Activated CD8-positive, alpha-beta memory T cell treated with anti-CD3 and anti-CD28 coated beads, Interleukin-2, amount 50 U/mL, for 4 hours (primary cell): Measurements from ENCODE around the gene AGMO.
"Not testable (repeated sequence)": the region's sequence is repeated elsewhere in the genome, so short reads cannot be mapped to it uniquely, and the experiment has no call there.

ENCODE experiments used
- DNase-seq: peaks from one replicate; pipeline ENCODE4 v3.0.0-alpha.2; 2020

Gene AGMO

DNA sequence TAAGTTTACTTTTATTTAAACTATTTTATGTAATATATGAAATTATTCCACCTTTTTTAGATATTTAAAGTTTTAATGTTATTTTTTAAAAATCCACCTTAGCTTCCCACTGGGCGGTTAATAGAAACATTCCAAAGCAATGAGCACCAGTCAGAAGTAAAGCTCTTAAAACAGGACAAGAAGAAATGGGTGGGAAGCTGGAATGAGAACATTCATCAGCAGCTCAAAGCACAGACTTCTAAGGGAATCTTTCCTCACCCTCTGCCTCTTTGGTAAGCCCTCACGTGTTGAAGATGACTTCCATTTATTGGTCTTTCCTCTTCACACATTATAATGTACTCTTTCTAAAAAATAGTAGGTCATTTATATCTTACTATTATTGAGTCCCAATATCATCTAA, 3.1 kb downstream of the AGMO start:
- no peak for DNase-seq

DNA sequence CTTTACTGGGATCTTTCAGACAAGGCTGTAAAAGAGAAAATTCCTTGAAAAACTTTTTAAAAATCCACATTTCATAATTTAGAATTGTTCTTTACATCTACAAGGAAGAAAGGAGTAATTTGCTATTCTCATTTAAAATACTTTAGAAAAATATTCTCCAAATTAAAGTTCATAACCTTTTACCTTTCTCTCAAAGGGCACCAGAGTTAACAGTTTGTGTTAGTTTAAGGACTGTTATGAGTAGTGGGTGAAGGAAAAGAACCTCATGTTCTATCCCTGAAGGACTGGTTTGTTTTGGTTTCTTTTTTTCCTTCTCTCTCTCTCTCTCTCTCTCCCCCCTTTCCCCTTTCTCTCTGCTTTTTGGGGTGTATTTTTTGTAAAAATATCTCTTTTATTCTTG, 4.1 kb downstream of the AGMO start:
- DNase-seq, result no peak

DNA sequence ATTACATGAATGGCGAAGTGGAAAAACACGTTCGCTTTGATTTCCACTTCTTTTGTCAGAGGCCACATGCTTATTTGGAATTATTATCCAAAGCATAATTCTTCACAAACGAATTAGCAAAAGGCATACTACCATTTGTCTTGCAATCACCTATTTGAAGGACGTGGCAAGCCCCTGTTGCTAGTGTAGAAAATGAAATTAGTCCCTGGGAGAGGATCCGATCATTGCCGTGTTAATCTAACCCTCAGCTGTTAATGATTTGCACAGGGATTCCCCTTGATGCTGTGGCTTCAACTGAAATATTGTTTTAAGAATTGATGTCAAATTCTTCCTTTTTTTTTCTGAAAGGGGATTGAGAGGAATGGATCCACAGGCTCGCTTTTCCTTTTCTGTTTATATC, 4.6 kb downstream of the AGMO start:
- DNase-seq, result no peak

DNA sequence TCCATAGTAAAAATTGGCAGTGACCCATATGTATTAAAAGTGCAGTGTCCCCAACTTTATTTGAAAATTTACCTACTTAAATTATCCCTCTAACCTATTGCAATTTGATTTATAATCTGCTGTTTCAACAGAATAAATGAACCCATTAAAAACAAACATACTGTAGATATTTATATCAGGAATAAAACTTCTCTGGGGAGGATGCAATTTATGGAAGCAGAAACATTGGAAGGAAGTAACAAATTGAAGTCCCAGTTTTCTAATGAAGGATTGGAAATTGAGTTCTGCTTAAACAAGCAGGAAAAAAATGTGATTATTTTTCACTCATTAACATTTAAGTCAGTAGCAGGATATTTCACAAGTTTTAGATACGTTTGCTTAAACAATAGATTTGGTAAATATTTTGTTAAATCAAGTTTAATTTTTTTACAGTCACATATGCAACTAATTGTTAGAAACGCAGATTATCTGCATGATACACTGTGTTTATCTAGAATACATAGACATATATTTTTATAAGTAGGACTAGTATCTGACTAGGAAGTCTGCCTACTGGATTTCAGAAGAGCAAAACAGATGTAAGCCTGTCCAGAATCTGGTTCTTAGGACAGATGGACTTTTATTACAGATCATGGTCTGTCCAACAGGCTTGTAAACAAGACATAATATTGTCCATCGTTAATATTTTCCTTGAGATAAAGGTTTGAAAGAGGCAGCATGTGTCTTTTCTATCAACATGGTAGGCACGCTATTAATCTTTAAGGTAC, 5.3 kb downstream of the AGMO start:
- no peak for DNase-seq

DNA sequence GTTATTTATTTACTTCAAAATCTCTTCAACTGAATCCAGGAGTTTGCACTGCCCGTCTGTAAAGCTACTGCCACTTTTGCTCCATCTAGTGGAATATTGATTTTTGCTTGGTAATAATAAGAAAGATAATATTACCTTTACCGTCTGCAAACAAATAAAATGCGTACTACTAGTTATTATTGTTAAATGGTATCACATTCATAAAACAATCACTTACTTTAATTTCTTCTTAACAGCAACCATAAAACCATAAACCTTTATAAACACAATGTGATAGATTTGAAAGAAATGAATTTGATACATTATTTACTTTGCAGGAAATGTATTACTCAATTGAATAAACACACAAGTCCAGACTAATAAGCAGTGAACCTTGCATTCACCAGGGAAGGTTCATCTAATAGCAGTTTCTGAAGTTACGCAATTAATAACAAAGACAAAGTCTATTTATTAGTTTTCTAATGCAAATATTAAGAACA, 6.4 kb downstream of the AGMO start:
- no peak for DNase-seq

DNA sequence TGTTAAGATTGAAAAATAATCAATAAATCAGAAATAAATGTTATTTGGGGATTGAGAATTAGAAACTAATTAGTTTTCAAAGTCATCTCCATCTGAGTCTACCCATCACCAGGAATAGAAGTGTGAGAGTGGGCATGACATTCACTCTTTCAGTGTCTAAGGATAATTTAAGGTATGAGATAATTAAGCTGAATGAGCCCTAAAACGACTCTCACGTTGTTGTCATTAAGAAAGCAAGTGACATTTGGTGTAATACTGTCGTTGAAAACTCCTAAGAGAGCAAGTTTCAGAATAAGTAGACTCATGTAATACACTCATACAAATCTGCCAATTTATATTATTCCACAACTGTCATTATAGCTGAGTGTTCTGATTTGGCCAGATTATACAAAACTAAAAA, 7.1 kb downstream of the AGMO start:
- DNase-seq, result no peak

DNA sequence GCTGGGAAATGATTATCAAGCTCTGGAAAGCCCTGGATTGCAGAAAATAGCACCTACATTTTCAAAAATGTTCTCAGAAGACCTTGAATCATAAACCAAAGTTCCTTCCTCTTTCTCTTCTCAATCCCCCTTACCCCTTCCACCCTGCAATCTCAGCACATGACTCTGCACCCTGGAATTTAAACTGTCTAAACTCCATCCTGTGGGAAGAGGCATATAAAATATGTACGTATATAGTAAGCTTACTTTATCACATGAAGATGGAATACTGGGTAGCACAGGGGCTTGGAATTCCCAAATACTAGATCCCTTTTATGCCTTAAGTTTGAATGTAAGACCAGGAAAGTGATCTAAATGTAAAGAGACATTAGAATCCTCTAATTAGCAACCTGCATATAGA, 7.7 kb downstream of the AGMO start:
- no peak for DNase-seq

DNA sequence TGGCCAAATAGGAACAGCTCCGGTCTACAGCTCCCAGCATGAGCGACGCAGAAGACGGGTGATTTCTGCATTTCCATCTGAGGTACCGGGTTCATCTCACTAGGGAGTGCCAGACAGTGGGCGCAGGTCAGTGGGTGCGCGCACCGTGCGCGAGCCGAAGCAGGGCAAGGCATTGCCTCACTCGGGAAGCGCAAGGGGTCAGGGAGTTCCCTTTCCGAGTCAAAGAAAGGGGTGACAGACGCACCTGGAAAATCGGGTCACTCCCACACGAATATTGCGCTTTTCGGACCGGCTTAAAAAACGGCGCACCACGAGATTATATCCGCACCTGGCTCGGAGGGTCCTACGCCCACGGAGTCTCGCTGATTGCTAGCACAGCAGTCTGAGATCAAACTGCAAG, 14.5 kb downstream of the AGMO start:
- DNase-seq, result not testable (repeated sequence)

DNA sequence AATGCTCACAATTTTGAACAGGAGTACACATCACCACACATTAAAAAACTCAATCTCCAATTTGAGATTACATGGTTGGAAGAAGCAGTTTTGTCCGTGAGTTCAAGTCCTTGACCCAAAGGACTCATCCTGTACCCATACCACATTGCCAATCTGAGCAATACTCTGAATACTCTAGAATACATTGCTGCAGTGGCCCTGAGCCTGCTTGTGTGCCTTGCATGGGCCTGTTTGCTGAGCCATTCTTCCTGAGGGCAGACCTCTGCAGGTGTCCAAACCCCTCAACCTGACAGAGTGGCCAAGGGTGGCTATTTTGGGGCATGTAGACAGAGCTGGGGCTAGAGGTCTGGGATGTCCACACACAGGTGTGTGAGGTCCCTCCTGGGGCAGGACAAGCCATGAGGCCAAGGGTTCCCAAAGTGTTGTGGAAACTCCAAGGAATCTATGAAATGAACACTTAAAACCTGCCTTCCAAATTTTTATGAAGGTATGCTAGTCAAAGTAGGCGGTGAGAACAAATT, 15.5 kb downstream of the AGMO start:
- DNase-seq, result no peak

DNA sequence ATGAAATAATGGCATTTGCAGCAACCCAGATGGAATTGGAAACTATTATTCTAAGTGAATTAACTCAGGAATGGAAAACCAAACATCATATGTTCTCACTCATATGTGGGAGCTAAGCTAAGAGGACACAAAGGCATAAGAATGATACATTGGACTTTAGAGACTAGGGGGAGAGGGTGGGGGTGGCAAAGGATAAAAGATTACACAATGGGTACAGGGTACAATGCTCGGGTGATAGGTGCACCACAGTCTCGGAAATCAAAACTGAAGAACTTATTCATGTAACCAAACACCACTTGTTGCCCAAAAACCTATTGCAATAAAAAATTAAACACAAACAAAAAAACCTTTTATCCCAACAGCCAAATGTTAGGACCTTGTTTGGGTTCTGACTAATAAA, 17.8 kb downstream of the AGMO start:
- DNase-seq, result no peak

DNA sequence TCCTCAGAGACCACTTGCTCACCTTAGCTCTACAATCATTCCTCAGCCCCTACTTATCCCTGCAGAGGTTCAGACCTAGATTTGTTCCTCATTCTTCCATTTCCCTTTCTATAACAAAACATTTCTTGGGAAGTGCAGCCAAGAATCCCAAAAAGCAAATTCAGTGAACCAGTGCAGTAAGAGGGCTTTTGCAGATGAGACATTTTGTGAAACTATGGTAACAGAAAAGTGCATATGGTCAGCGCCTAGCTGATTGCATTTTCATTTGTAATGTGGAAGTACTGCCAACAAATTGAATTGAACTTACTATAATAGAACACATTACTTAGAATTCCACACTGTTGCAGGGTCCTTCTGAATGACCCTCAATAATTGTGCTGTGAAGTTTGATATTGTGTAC, 18.6 kb downstream of the AGMO start:
- DNase-seq, result no peak

DNA sequence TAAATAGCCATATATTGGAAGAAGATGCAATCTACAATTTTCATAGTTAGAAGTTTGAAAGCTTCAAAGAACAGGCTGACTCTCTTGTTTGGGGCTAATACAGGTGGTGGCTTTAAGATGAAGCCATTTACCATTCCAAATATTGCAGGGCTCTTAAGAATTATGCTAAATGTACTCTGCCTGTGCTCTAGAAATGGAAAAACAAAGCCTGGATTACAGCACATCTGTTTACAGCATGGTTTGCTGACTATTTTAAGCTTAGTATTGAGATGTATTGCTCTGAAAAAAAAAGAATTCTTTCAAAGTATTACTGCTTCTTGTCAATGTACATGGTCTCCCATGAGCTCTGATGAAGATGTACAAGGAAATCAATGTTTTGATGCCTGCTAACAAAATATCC, 34.2 kb downstream of the AGMO start:
- no peak for DNase-seq

DNA sequence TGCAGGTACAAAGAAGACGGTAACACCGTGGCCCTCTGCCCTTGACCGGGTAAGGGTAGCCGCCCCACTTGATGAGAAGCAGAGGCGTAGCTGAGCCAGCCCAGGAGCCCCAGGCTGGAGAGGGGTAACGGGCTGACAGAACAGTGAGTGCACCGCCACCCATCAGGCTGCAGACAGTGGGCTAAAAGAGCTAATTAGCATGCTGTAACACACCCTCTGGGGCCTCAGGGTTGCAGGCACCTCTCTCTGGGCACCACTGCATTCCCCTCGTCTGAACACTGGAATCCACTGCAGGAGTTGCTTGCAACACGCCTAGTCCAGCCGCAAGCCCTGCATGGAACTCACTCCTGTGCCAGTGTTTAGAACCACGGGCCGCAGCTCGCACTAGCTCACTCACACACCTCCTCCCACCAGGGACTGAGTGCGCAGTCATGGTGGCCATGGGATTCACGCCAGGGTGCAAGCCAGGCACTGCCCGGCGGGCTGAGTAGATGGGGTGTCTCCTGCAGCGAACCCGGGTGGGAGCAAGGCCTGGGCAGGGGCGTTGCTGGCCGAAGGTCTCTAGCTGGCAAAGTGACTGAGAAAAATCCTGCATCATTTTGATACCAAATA, 36.1 kb downstream of the AGMO start:
- no peak for DNase-seq

DNA sequence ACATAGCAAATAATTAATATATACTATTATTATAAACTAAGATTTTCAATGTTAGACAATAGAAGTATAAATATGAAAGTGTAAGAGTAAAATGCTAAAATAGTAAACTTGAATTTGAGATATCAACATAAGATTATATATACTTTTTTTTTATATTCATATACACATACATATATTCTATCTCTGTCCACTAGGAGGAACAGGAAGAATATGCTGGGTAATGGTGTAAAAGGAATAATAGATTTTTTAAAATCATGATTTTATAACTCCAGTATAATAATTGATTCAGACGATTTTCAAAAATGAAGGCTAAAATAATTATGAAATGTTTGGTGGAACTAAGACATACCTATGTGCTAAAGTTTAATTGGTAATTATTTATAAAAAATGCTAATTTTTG, 37.7 kb downstream of the AGMO start:
- no peak for DNase-seq

DNA sequence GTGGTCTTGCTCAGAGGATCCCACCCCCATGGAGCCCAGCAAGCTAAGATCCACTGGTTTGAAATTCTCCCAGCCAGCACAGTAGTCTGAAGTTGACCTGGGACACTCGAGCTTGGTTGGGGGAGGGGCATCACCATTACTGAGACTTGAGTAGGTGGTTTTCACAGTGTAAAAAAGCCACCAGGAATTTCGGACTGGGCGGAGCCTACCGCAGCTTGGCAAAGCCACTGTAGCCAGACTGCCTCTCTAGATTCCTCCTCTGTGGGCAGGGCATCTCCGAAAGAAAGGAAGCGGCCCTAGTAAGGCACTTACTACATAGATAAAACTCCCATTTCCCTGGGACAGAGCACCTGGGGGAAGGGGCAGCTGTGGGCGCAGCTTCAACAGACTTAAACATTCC, 44.0 kb downstream of the AGMO start:
- not testable (repeated sequence) for DNase-seq

DNA sequence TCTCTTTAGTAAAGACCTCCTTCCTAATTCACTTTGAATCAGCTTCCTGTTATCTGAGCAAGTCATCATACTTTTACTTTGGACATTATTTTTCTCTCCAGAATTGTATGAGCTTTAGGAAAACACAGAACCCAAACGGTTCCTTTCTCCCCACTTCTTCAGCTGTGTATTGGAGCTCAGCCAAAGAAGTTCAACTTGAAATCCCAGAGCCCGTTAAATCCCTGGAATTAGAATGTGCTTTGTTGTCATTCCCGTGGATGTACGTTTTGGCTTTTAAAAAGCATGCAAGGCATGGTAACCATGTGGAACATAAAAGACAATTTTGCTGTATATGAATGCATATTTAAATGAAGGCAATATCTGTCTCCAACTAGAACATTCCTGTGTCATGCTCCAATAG, 46.6 kb downstream of the AGMO start:
- no peak for DNase-seq

DNA sequence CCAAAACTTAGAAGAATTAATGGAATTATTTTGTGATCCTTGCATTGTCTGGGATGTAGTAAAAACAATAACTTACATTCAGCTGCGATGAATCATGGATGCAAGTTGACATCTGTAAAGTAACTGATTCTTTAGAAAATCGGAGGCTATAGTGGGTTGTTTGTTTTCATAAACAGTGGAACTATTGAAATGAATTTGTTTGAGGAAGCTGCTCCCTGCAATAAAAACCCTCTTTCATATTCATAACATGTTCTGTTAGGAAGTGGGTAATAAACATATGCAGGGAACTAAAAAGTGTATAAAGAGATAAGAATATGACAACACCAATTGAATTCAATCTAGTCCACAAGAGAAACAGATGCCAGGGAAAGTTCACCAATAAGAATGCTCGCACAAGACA, 53.6 kb downstream of the AGMO start:
- no peak for DNase-seq

DNA sequence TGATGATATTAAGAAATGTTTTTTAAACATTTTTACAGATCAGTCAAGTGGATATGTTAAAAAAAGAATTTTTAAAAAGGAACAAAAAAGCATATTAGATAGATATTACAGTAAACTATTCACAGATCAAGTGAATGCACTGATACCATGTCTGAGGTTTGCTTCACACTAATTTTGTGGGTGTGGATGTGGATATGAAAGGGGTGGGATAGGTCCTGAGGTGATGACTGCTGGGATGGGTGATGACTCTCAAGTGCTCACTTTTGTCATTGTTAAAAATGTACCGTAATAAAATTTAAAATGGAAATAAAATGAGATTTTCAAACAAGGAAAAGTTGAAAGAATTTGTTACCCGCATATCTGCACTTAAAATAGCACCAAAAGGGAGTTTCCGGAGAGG, 54.1 kb downstream of the AGMO start:
- DNase-seq, result no peak

DNA sequence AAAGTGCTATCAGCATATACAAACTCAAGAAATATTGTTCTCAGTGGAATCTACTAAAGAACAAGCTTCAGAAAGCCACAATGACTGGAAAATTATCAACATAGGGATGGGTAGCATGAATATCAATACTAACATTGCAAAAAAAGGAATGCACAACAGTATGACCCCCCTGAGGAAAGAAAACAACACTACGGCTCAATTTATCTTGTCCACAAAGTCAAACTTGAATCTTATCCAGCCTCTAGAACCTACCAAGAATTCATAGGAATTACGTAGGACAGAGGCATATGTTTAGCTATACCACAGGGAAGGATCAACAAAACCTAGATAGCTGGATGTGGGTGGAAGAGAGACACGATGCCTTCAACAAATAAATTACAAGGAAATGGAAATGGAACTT, 54.6 kb downstream of the AGMO start:
- DNase-seq, result no peak

DNA sequence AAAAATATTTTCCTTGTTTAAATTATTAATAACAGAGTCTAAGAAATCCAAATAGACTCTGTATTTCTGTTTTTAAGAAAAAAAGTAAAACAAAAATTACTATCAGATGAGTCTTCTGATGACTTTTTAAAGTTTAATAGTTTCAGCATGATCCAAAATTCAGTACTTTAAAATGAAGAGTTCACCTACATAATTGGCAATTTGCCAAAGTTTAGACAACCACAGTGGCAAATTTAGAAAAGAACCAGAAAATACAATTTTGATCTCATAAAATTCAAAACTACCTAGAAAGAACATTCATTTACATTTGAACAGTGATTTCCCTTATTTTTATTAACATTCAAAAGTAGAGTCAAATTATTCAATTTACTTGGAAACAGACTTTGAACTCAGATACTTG, 56.1 kb downstream of the AGMO start:
- no peak for DNase-seq

DNA sequence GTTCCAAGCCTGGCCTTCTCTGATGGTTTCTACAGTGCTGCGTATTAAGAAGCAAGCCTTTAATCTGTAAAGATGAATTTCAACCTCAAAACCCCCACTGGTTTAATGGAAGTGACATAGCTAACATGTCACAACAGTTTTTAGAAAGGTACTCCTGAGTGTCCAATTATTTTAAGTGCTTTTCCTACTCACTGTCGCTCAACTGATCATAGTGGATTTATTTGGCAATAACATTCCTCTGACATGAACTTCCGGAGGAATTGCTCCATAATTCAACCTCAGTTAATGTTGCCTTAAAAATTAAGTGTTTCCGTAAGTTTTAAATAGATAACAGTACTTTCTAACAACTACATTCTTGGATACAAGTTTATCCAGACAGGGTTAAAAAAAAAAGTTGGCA, 57.5 kb downstream of the AGMO start:
- no peak for DNase-seq

DNA sequence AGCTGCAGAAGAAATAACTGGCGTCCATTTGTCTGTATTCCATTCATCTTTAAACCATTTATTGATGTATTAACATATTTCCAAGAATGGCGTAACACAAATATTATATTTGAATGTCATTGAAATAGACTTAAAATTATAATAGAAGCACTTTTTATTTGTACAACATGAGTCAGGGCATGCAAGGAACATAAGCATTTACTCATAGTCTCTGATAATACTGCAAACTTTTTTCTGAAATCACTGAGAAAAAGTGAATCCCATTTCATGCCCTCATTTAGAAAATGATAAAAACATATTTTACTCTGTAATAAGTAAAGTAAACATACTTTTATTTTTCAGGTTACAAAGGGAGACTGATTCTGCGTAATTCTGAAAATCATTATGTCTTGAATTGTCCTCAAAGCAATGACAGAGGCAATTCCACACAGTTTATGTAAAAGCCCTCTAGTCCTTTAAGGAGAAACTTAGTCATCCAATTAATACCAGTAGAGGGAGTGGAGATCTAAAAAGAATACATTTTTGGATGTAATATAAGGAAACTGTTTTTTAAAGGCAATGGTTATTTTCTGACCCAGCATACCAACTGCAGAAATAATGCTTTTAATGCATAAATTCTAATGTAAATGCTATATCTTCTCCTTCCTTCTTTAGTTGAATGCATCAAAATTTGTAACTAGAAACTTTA, 58.1 kb downstream of the AGMO start:
- DNase-seq, result no peak

DNA sequence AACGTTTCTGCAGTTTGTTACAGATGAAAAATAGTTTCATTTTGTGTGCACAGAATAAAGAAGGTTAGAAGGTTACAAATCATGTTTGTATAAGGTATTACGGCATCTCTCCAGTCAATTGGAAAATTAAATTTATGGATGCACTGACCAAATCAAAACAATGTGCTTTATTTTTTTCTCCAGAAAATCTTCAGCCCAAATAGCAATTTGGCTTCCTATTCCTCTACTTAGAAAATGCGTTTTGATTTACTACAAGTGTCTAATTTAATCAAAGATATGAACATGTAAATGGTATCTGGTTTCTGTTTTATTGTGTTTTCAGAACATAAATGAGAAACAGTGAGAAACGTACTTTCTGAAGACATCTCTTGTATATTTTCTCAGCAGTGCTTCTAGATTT, 63.4 kb downstream of the AGMO start:
- no peak for DNase-seq

DNA sequence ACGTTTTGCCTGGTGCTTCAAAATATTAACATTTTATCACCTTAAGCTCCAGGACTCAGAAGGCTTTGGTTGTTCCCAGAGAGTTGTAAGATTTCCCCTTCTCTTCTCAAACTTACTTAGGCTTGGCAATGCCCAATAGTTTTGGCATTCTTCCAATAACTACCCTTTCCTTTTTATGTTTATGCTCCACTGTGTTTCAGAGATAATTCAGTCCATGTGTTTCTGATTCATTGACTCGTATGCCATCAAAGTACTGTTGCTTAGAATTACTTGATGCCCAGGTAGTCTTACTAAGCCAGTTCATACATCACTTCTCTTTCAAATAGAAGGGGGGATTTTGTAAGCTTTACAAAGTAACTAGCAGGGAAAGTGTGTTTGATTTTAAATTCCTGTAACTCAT, 66.6 kb downstream of the AGMO start:
- DNase-seq, result no peak
